GM23338 (cell line): ENCODE results near the gene RNF180.

ENCODE experiments used
- EZH2 ChIP-seq: fragments of 200-600 bp; sonication (generic); IDR thresholded peaks from one replicate; pipeline ENCODE4 v1.8.0; 2017; ENCODE audit warnings: antibody characterized with exemption, mild to moderate bottlenecking, low read depth; ENCODE audit not compliant: unreplicated experiment
- EZH2phosphoT487 ChIP-seq: fragments of 200-600 bp; sonication (generic); IDR thresholded peaks from one replicate; pipeline ENCODE4 v1.8.1; 2018; ENCODE audit warnings: antibody characterized with exemption; ENCODE audit not compliant: unreplicated experiment
- REST ChIP-seq: IDR thresholded peaks from one replicate; pipeline ENCODE4 v1.6.1; 2018; ENCODE audit warnings: antibody characterized with exemption; ENCODE audit not compliant: unreplicated experiment
- TF ChIP-seq, protein P1 (sequence below), 2 experiments: fragments of 200-600 bp in 1 of 2; sonication (generic) in 1 of 2; conservative IDR thresholded peaks; 2 replicates each; pipeline versions ENCODE4 v1.5.1 to v1.6.1; 2016 to 2017; ENCODE audit warnings: antibody characterized with exemption in 2 of 2, low read depth in 2 of 2, mild to moderate bottlenecking in 2 of 2, moderate library complexity in 1 of 2

DNA sequence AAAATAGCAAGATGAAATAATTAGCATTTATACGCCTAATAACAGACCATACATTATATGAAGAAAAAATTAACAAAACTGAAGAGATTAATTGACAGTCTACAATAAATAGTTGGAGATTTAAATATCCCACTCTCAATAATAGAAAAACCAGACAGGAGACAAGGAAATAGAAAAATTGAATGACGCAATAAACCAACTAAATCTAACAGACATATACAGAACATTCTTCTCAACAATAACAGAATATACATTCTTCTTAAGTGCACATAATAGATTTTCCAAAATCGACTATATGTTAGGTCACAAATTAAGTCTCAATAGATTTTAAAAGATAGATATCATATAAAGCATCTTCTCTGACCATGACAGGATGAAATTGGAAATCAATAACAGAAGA is 25.6 kb upstream of the RNF180 start:
- TF ChIP-seq REST (no peak), EZH2 (no peak), EZH2phosphoT487 (no peak)
- TF ChIP-seq, protein P1, sequence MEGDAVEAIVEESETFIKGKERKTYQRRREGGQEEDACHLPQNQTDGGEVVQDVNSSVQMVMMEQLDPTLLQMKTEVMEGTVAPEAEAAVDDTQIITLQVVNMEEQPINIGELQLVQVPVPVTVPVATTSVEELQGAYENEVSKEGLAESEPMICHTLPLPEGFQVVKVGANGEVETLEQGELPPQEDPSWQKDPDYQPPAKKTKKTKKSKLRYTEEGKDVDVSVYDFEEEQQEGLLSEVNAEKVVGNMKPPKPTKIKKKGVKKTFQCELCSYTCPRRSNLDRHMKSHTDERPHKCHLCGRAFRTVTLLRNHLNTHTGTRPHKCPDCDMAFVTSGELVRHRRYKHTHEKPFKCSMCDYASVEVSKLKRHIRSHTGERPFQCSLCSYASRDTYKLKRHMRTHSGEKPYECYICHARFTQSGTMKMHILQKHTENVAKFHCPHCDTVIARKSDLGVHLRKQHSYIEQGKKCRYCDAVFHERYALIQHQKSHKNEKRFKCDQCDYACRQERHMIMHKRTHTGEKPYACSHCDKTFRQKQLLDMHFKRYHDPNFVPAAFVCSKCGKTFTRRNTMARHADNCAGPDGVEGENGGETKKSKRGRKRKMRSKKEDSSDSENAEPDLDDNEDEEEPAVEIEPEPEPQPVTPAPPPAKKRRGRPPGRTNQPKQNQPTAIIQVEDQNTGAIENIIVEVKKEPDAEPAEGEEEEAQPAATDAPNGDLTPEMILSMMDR (conservative IDR thresholded peaks at IDR 0.05; ENCODE audit: low read depth in 2 of 2) = no peak
